OCI-LY3 (cell line): ENCODE data around the gene MYL9.
A peak's percentile ranks its signal among the peaks of the same experiment; 100 is the strongest.

ENCODE experiments used
- H2AFZ ChIP-seq: fragments of 200-600, 300-600 bp; shearing (Covaris generic); 2 replicates; pipeline ENCODE4 v1.6.0; 2014; ENCODE audit warnings: antibody characterized with exemption, low read depth, low read length
- H3K27ac ChIP-seq: fragments of 200-600, 300-600 bp; sonication (generic); 2 replicates; pipeline ENCODE4 v1.5.1; 2014; ENCODE audit warnings: mild to moderate bottlenecking, low read length, moderate library complexity, mixed read lengths
- H3K27me3 ChIP-seq: fragments of 200-600, 300-600 bp; sonication (generic); 2 replicates; pipeline ENCODE4 v1.6.1; 2014; ENCODE audit warnings: low read depth, low read length, mixed read lengths
- H3K36me3 ChIP-seq: fragments of 200-600, 300-600 bp; sonication (generic); replicated peaks from 2 replicates; pipeline ENCODE3; 2014; ENCODE audit warnings: low read depth, low read length, mixed read lengths
- H3K4me1 ChIP-seq: fragments of 300-600, 200-600 bp; sonication (generic); 2 replicates; pipeline ENCODE4 v1.6.1; 2014; ENCODE audit warnings: low read length, mixed read lengths
- H3K4me2 ChIP-seq: fragments of 200-600, 300-600 bp; sonication (generic); 2 replicates; pipeline ENCODE4 v1.6.1; 2014; ENCODE audit warnings: low read length, mixed read lengths
- H3K4me3 ChIP-seq: fragments of 300-600, 200-600 bp; sonication (generic); 2 replicates; pipeline ENCODE4 v1.5.1; 2014; ENCODE audit warnings: antibody characterized with exemption, mild to moderate bottlenecking, low read length, moderate library complexity
- H3K79me2 ChIP-seq: fragments of 300-600, 200-600 bp; shearing (Covaris generic); 2 replicates; pipeline ENCODE4 v1.6.1; 2014; ENCODE audit warnings: mild to moderate bottlenecking, low read length, mixed read lengths
- H3K9ac ChIP-seq: fragments of 300-600, 200-600 bp; shearing (Covaris generic); 2 replicates; pipeline ENCODE4 v1.6.0; 2014; ENCODE audit warnings: mild to moderate bottlenecking, low read length, moderate library complexity
- H3K9me3 ChIP-seq: fragments of 200-600, 300-600 bp; shearing (Covaris generic); 2 replicates; pipeline ENCODE4 v1.6.1; 2014; ENCODE audit warnings: low read length, mixed read lengths; ENCODE audit not compliant: insufficient read depth
- H4K20me1 ChIP-seq: fragments of 200-600, 300-600 bp; sonication (generic); 2 replicates; pipeline ENCODE4 v1.6.1; 2016; ENCODE audit warnings: low read length, mixed read lengths; ENCODE audit not compliant: insufficient read depth
- EZH2phosphoT487 ChIP-seq: fragments of 200-600 bp; shearing (Covaris generic); IDR thresholded peaks from 2 replicates; pipeline ENCODE4 v1.6.1; 2018; ENCODE audit warnings: antibody characterized with exemption, mixed run types, low read depth
- TF ChIP-seq, protein P1 (sequence below): fragments of 200-600, 300-600 bp; sonication (generic); IDR thresholded peaks from 2 replicates; pipeline ENCODE4 v1.5.1; 2014; ENCODE audit warnings: antibody characterized with exemption, low read length, low read depth

MYL9 gene

DNA sequence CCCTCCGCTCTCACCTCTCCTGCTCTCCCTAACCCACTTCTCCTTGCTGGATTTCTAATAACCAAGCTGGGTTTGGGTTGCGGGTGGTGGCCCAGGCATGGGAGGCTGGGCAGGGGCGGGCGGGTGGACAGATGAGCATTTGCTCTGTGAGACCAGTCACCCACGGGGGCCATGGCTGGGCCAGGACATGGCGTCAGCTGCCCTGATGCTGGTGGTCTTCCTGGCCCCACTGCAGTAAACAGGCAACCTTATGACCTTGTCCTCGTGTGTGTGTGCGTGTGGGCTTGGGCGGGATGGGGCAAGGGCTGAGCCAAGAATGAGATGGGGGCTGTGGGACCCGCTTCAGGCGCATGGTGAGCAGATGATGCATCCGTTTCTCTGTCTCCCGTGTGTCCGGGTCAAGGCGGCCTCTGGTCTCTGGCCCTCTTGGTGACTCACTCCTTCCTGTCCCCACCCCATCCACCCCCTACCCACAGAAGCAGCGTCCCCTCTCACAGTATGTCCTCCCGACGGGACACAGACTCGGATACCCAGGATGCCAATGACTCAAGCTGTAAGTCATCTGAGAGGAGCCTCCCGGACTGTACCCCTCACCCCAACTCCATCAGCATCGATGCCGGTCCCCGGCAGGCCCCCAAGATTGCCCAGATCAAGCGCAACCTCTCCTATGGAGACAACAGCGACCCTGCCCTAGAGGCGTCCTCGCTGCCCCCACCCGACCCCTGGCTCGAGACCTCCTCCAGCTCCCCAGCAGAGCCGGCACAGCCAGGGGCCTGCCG lies 41.4 kb upstream of the MYL9 start:
- no peak overlapping the region for H3K4me2 ChIP-seq
- no peaks in the 10 kb centered on the region for H3K9me3 ChIP-seq
- H3K79me2 ChIP-seq, result no peaks in the 10 kb centered on the region
- H3K9ac ChIP-seq, result no peak overlapping the region
- peaks cover 8% of the 10 kb centered on the region for H3K36me3 ChIP-seq
- H4K20me1 ChIP-seq, result no peaks in the 10 kb centered on the region
- H3K27me3 ChIP-seq, result no peaks in the 10 kb centered on the region
- no peaks in the 10 kb centered on the region for H3K4me1 ChIP-seq
- TF ChIP-seq EZH2phosphoT487, result no peak
- TF ChIP-seq, protein P1, sequence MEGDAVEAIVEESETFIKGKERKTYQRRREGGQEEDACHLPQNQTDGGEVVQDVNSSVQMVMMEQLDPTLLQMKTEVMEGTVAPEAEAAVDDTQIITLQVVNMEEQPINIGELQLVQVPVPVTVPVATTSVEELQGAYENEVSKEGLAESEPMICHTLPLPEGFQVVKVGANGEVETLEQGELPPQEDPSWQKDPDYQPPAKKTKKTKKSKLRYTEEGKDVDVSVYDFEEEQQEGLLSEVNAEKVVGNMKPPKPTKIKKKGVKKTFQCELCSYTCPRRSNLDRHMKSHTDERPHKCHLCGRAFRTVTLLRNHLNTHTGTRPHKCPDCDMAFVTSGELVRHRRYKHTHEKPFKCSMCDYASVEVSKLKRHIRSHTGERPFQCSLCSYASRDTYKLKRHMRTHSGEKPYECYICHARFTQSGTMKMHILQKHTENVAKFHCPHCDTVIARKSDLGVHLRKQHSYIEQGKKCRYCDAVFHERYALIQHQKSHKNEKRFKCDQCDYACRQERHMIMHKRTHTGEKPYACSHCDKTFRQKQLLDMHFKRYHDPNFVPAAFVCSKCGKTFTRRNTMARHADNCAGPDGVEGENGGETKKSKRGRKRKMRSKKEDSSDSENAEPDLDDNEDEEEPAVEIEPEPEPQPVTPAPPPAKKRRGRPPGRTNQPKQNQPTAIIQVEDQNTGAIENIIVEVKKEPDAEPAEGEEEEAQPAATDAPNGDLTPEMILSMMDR, result no peak
- H3K27ac ChIP-seq, result no peak overlapping the region
- no peak overlapping the region for H2AFZ ChIP-seq
- H3K4me3 ChIP-seq, result no peak overlapping the region

DNA sequence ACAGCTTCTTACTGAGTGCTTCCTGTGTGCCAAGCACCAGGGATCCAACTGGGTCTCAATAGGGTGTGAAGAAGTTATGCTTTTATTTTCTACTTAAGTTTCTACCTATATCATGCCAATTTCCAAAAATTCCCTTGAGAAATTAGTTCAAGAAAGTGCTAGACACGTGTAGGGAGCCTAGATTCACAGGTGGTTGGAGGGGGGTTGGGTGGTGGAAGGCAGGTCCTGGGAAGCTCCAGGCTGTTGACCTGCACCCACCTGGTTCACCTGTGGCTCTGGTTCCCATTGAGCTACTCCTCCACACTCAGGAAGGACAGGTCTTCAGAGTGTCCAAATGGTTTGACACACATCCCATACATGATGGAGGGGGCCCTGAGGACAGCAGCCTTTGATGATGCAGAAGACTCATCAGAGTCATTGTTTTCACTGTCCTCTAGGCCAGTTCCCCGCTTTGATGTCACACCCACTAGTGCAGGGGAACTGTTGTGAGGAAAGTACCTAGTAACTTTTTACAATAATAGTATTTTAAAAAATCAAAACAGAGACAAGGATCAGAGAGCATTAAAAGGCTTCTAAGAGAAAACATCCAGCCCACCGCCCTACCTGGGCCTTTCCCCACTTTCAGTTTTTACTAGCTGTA lies 39.8 kb upstream of the MYL9 start:
- Histone ChIP-seq H3K4me3 (no peak overlapping the region), H3K36me3 (peaks cover 8% of the 10 kb centered on the region), H3K9me3 (no peaks in the 10 kb centered on the region), H4K20me1 (no peaks in the 10 kb centered on the region), H3K79me2 (no peaks in the 10 kb centered on the region), H3K27me3 (no peaks in the 10 kb centered on the region), H2AFZ (no peak overlapping the region), H3K4me1 (no peaks in the 10 kb centered on the region), H3K27ac (no peak overlapping the region), H3K4me2 (no peak overlapping the region), H3K9ac (no peak overlapping the region)
- TF ChIP-seq, protein P1, result no peak
- TF ChIP-seq EZH2phosphoT487, result no peak

DNA sequence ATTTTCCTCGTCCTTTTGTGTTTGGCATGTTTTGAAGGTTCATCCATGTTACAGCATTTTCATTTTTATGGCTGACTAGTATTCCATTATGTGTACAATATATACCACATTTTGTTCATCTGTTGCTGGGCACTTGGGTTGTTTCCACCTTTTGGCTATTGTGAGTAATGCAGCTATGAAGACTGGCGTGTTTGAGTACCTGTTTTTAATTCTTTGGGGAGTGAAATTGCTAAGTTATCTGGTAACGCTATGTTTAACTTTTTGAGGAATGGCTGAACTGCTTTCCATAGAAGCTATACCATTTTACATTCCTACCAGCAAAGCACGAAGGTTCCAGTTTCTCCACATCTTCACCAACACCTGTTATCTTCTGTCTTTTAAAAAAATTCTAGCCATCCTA lies 37.0 kb upstream of the MYL9 start:
- H3K4me3 ChIP-seq, result no peak overlapping the region
- H4K20me1 ChIP-seq, result no peaks in the 10 kb centered on the region
- no peaks in the 10 kb centered on the region for H3K79me2 ChIP-seq
- no peak for TF ChIP-seq EZH2phosphoT487
- TF ChIP-seq, protein P1, result no peak
- no peak overlapping the region for H3K9ac ChIP-seq
- no peaks in the 10 kb centered on the region for H3K9me3 ChIP-seq
- H2AFZ ChIP-seq, result no peak overlapping the region
- H3K4me1 ChIP-seq, result no peaks in the 10 kb centered on the region
- no peak overlapping the region for H3K27ac ChIP-seq
- peaks cover 2% of the 10 kb centered on the region for H3K36me3 ChIP-seq
- H3K4me2 ChIP-seq, result no peak overlapping the region
- no peaks in the 10 kb centered on the region for H3K27me3 ChIP-seq

DNA sequence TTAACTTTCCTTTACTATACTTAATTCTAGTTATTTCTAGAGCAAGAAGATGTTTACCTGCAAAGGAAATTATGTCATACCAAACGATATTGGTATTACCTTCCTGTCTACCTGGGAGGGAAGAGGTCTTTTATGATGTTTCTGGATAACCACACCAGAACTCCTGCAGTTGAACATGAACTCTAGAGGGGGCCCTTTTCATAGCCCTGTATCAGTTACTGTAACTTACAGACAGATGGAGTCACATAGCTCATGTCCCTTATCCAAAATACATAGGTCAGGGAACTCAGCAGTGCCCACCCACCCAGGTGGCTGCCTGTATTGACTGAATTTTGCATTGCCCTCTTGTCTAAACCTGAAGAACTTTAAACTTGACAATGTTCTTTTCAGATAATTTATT lies 35.1 kb upstream of the MYL9 start:
- Histone ChIP-seq H3K4me2 (no peak overlapping the region), H3K36me3 (peaks cover 2% of the 10 kb centered on the region), H3K27me3 (no peaks in the 10 kb centered on the region), H3K4me3 (no peak overlapping the region), H3K9me3 (no peaks in the 10 kb centered on the region), H3K9ac (no peak overlapping the region), H2AFZ (no peak overlapping the region), H4K20me1 (no peaks in the 10 kb centered on the region), H3K4me1 (no peaks in the 10 kb centered on the region), H3K79me2 (no peaks in the 10 kb centered on the region), H3K27ac (no peak overlapping the region)
- TF ChIP-seq EZH2phosphoT487, result no peak
- TF ChIP-seq, protein P1, result peak; percentile 68
